Measurements from ENCODE around the gene SASH1. TPM values are rescaled to one million over a fixed set of nuclear protein-coding genes. Genes with fewer than 3 reads are reported as not detected.

The SASH1 gene
- total RNA-seq, 1 donor from 2014 or later: 10.6 TPM

GRCh38 chr6:148509119-148509799 lies 166.6 kb downstream of the SASH1 start:
- no peak overlapping the region for H3K4me3 ChIP-seq (ENCODE audit: low read depth, low read length)
- DNase-seq (ENCODE audit: low read depth): no peak
- no peak for TF ChIP-seq CTCF (conservative IDR thresholded peaks at IDR 0.05; ENCODE audit: low read depth, low read length)

- DNase-seq (ENCODE audit: low read depth): peak; percentile 9
- no peak for TF ChIP-seq CTCF (conservative IDR thresholded peaks at IDR 0.05; ENCODE audit: low read depth, low read length)
- no peak overlapping the region for H3K4me3 ChIP-seq (ENCODE audit: low read depth, low read length)
These were observed 167.4 kb downstream of the SASH1 start for GRCh38 chr6:148509800-148510581.

- TF ChIP-seq CTCF (conservative IDR thresholded peaks at IDR 0.05; ENCODE audit: low read depth, low read length): no peak
- no peak for DNase-seq (ENCODE audit: low read depth)
- no peak overlapping the region for H3K4me3 ChIP-seq (ENCODE audit: low read depth, low read length)
These were observed 170.8 kb downstream of the SASH1 start for GRCh38 chr6:148513145-148514071.

- no peak for DNase-seq (ENCODE audit: low read depth)
- no peak for TF ChIP-seq CTCF (conservative IDR thresholded peaks at IDR 0.05; ENCODE audit: low read depth, low read length)
- H3K4me3 ChIP-seq (ENCODE audit: low read depth, low read length): no peak overlapping the region
These were observed 171.6 kb downstream of the SASH1 start for GRCh38 chr6:148514091-148514845.

- TF ChIP-seq CTCF (conservative IDR thresholded peaks at IDR 0.05; ENCODE audit: low read depth, low read length): no peak
- no peak for DNase-seq (ENCODE audit: low read depth)
- H3K4me3 ChIP-seq (ENCODE audit: low read depth, low read length): no peak overlapping the region
These were observed 173.6 kb downstream of the SASH1 start for GRCh38 chr6:148516217-148516616.

GRCh38 chr6:148516617-148517016 lies 174.0 kb downstream of the SASH1 start:
- DNase-seq (ENCODE audit: low read depth): no peak
- no peak for TF ChIP-seq CTCF (conservative IDR thresholded peaks at IDR 0.05; ENCODE audit: low read depth, low read length)
- H3K4me3 ChIP-seq (ENCODE audit: low read depth, low read length): no peak overlapping the region
